GM12878 (cell line): ENCODE results near the gene FERMT2. TPM values are rescaled to one million over a fixed set of nuclear protein-coding genes. Genes with fewer than 3 reads are reported as not detected.

ENCODE experiments used
- ATAC-seq: fragments of 200-7000 bp; cut with Tn5 transposase; 3 replicates; pipeline ENCODE4 v1.9.1; 2020; ENCODE audit warnings: mild to moderate bottlenecking, moderate library complexity
- BruUV-seq: library from RNA; stranded (reverse); fragments of 400-500 nt; replicated peaks from 2 replicates; lab custom pipeline; 2021; lab: Mats Ljungman, UMichigan
- CTCF ChIA-PET: fragments of 300-600 bp; sonication (Branson Sonifier 250); formaldehyde crosslinking; extraction: SDS; loops from one replicate; lab custom pipeline; 2021; ENCODE audit warnings: inconsistent platforms; lab: Yijun Ruan, JAX
- POLR2A ChIA-PET: fragments of 350-600 bp; formaldehyde crosslinking; extraction: SDS; loops from one replicate; lab custom pipeline; 2021; ENCODE audit warnings: inconsistent platforms; lab: Charles Lee
- RAD21 ChIA-PET: fragments of 300-600 bp; sonication (Branson Sonifier 250); formaldehyde crosslinking; loops from one replicate; lab custom pipeline; 2023; ENCODE audit warnings: antibody characterized with exemption; ENCODE audit not compliant: unreplicated experiment; lab: Charles Lee
- SMC1A ChIA-PET: fragments of 300-600 bp; sonication (Branson Sonifier 250); formaldehyde crosslinking; loops from one replicate; lab custom pipeline; 2023; ENCODE audit not compliant: unreplicated experiment, uncharacterized antibody; lab: Charles Lee
- DNase-seq: peaks from one replicate; pipeline ENCODE4 v3.0.0-alpha.2; 2011; ENCODE audit warnings: low read depth, low spot score
- FAIRE-seq: peaks from 3 replicates; lab custom pipeline; 2011; peaks lifted over from hg19 to GRCh38; lab: Jason Lieb, UNC
- H2AFZ ChIP-seq: 2 replicates; pipeline ENCODE4 v1.6.0; 2011; ENCODE audit warnings: low read depth, low read length, control low read depth; ENCODE audit not compliant: control insufficient read depth
- H3K27ac ChIP-seq: 2 replicates; pipeline ENCODE4 v1.5.1; 2011; ENCODE audit warnings: control low read depth; ENCODE audit not compliant: control insufficient read depth, insufficient read depth
- H3K27me3 ChIP-seq, 2 experiments: replicated peaks in 1 of 2; 2 replicates each; pipeline versions ENCODE4 v1.6.0 to v1.6.1; 2011; ENCODE audit warnings: low read length in 1 of 2; ENCODE audit not compliant: control insufficient read depth in 2 of 2, insufficient read depth in 2 of 2
- H3K36me3 ChIP-seq, 2 experiments: 2 replicates each; pipeline ENCODE4 v1.5.1; 2011; ENCODE audit warnings: low read length in 1 of 2; ENCODE audit not compliant: control insufficient read depth in 2 of 2, insufficient read depth in 2 of 2
- H3K4me1 ChIP-seq: 2 replicates; pipeline ENCODE4 v1.6.1; 2011; ENCODE audit warnings: mild to moderate bottlenecking, low read length, moderate library complexity, mixed read lengths; ENCODE audit not compliant: control insufficient read depth, insufficient read depth
- H3K4me2 ChIP-seq: 2 replicates; pipeline ENCODE4 v1.6.0; 2011; ENCODE audit warnings: control low read depth; ENCODE audit not compliant: control insufficient read depth, insufficient read depth
- H3K4me3 ChIP-seq: fragments of 200-600 bp; sonication (generic); 2 replicates; pipeline ENCODE4 v1.5.1; 2016
- H3K79me2 ChIP-seq: 2 replicates; pipeline ENCODE4 v1.6.0; 2011; ENCODE audit warnings: low read length; ENCODE audit not compliant: control insufficient read depth, insufficient read depth
- H3K9ac ChIP-seq: 2 replicates; pipeline ENCODE4 v1.8.0; 2011; ENCODE audit warnings: low read length, control low read depth, mixed read lengths; ENCODE audit not compliant: control insufficient read depth, insufficient read depth
- H3K9me3 ChIP-seq: replicated peaks from 3 replicates; pipeline ENCODE4 v1.5.1; 2011; ENCODE audit warnings: mild to moderate bottlenecking, low read length; ENCODE audit not compliant: control insufficient read depth, insufficient read depth
- H4K20me1 ChIP-seq: 2 replicates; pipeline ENCODE4 v1.6.0; 2011; ENCODE audit not compliant: control insufficient read depth, insufficient read depth
- RAD21 ChIP-seq: IDR thresholded peaks from 2 replicates; pipeline ENCODE4 v1.6.1; 2011; ENCODE audit warnings: mild to moderate bottlenecking, low read depth, low read length, moderate library complexity; ENCODE audit not compliant: insufficient read depth
- SMARCA5 ChIP-seq: fragments of 450-650 bp; IDR thresholded peaks from 2 replicates; pipeline ENCODE4 v1.6.1; 2017; ENCODE audit warnings: mild to moderate bottlenecking
- SP1 ChIP-seq: IDR thresholded peaks from one replicate; pipeline ENCODE4 v1.6.1; 2011; ENCODE audit warnings: low read depth, low read length
- ZNF217 ChIP-seq: fragments of 450-650 bp; IDR thresholded peaks from 2 replicates; pipeline ENCODE4 v1.6.1; 2017; ENCODE audit warnings: antibody characterized with exemption, mild to moderate bottlenecking
- WGBS: methylation state at CpG from one replicate; pipeline ENCODE4 v1.1.6; 2016; ENCODE audit warnings: low lambda C conversion rate; ENCODE audit not compliant: insufficient replicate concordance, insufficient coverage; ENCODE audit errors: missing lambda C conversion rate; 5-methylcytosine and 5-hydroxymethylcytosine counted together
- in situ Hi-C: fragments of 300-500 bp; cut with MboI; formaldehyde crosslinking; loops from 9 replicates; pipeline ENCODE4 v1.14.3; 2018; ENCODE audit warnings: mixed read lengths
- intact Hi-C: fragments of 100-400 bp; cut with micrococcal nuclease; formaldehyde crosslinking; loops from one replicate; pipeline ENCODE4 v1.14.2; 2022; ENCODE audit not compliant: unreplicated experiment
- polyA plus RNA-seq, 11 experiments: library from polyadenylated mRNA; depleted of rRNA in 4 of 11; unstranded in 6 of 11; stranded (reverse) in 5 of 11; fragments of >200 nt; fragmentation: Nextera tagmentation in 4 of 11; fragmentation: Illumina TruSeq in 1 of 11; extraction: Ambion mirVana in 4 of 11; extraction: Trizol in 1 of 11; gene quantifications; 1 replicate in 1 of 11; 2 replicates in 10 of 11; pipeline versions ENCODE4 v1.2.1 to v1.2.3, GENCODE V29; 2011 to 2016; ENCODE audit warnings: inconsistent platforms in 2 of 11, missing spikeins in 2 of 11, low read depth in 1 of 11
- total RNA-seq, 4 experiments: library from RNA; depleted of rRNA in 3 of 4; stranded (reverse); fragments of >200 nt in 3 of 4; fragmentation: Illumina TruSeq in 1 of 4; extraction: Trizol in 1 of 4; gene quantifications; 2 replicates each; pipeline versions ENCODE4 v1.2.1 to v1.2.3, GENCODE V29; 2013 to 2021

Gene FERMT2
- total and polyA plus RNA-seq, 10 of the 15 experiments (the other 5 are each of a cell fraction or from before 2014, with no cell fraction given) = 4.9 to 35.5 (median 19.5) TPM

- no peak for TF ChIP-seq ZNF217
- TF ChIP-seq RAD21 = no peak
- TF ChIP-seq, all 136 proteins: peak for 0
- H3K4me2 ChIP-seq = no peak overlapping the region
- ChIA-PET CTCF (interaction anchor here (0.7 to 7.9 kb wide), 17 partner anchors 8 to 525 kb away, joined by 3 to 115 read pairs (median 4); no protein-coding TSS in a partner anchor), RAD21 (interaction anchor here (0.6 to 4.4 kb wide), 14 partner anchors 17 to 481 kb away, joined by 3 to 68 read pairs (median 4); no protein-coding TSS in a partner anchor), POLR2A (no interaction called here), SMC1A (interaction anchor here (0.8 to 3.9 kb wide), 19 partner anchors 9 to 483 kb away, joined by 3 to 58 read pairs (median 6); no protein-coding TSS in a partner anchor)
- H3K9me3 ChIP-seq = no peaks in the 10 kb centered on the region
- peak; percentile 54 for ATAC-seq
- H3K27ac ChIP-seq = no peak overlapping the region
- no peaks in the 10 kb centered on the region for H3K79me2 ChIP-seq
- in situ Hi-C loops = loop anchor here (5.0 kb wide), 2 partner anchors 138 to 483 kb away; no protein-coding TSS in a partner anchor
- 0% methylated on average over 4 of the region's 4 CpGs for WGBS
- intact Hi-C loops = loop anchor here (2.0 kb wide), 1 partner anchor 480 kb away; no protein-coding TSS in a partner anchor
- FAIRE-seq = no peak
- H3K4me1 ChIP-seq = peaks cover 5% of the 10 kb centered on the region
- no peak overlapping the region for H2AFZ ChIP-seq
- no peaks in the 10 kb centered on the region for H3K27me3 ChIP-seq
- no peak overlapping the region for H3K9ac ChIP-seq
- BruUV-seq = no TSS peak
- no peaks in the 10 kb centered on the region for H3K36me3 ChIP-seq
- no peak overlapping the region for H3K4me3 ChIP-seq
- H4K20me1 ChIP-seq = no peaks in the 10 kb centered on the region
- no peak for DNase-seq
These were observed 126.4 kb downstream of the FERMT2 start for GRCh38 chr14:52824462-52824861.

GRCh38 chr14:52821805-52822250 lies 129.0 kb downstream of the FERMT2 start:
- no peaks in the 10 kb centered on the region for H3K9me3 ChIP-seq
- H3K27ac ChIP-seq = no peak overlapping the region
- DNase-seq = no peak
- no TSS peak for BruUV-seq
- H3K27me3 ChIP-seq = no peaks in the 10 kb centered on the region
- H3K4me3 ChIP-seq = no peak overlapping the region
- ChIA-PET CTCF (interaction anchor here (0.6 to 7.9 kb wide), 3 partner anchors 79 to 487 kb away, joined by 3 to 115 read pairs (median 3); no protein-coding TSS in a partner anchor), RAD21 (interaction anchor here (1.7 to 2.2 kb wide), 2 partner anchors 140 to 483 kb away, joined by 4 to 12 read pairs; no protein-coding TSS in a partner anchor), SMC1A (interaction anchor here (1.3 to 3.1 kb wide), 3 partner anchors 132 to 484 kb away, joined by 4 to 21 read pairs (median 13); no protein-coding TSS in a partner anchor), POLR2A (no interaction called here)
- no peak for FAIRE-seq
- intact Hi-C loops = no loop called here
- H2AFZ ChIP-seq = no peak overlapping the region
- no peaks in the 10 kb centered on the region for H3K79me2 ChIP-seq
- H3K9ac ChIP-seq = no peak overlapping the region
- WGBS = 51% methylated on average over 7 of the region's 7 CpGs
- no peak for TF ChIP-seq SP1
- no peak for TF ChIP-seq SMARCA5
- TF ChIP-seq, all 136 proteins: peak for 0
- ATAC-seq = no peak
- in situ Hi-C loops = loop anchor here (5.0 kb wide), 2 partner anchors 140 to 485 kb away; no protein-coding TSS in a partner anchor
- no peaks in the 10 kb centered on the region for H4K20me1 ChIP-seq
- H3K4me2 ChIP-seq = no peak overlapping the region
- no peaks in the 10 kb centered on the region for H3K36me3 ChIP-seq
- H3K4me1 ChIP-seq = peaks cover 5% of the 10 kb centered on the region
